Renal cortex interstitium (tissue), 11 donors: ENCODE results near the gene INPP5K. TPM values are rescaled to one million over a fixed set of nuclear protein-coding genes. Genes with fewer than 3 reads are reported as not detected.

ENCODE experiments used
- DNase-seq, 11 donors: peaks; one replicate each; pipeline ENCODE4 v3.0.0-alpha.2; 2013; ENCODE audit warnings: low read depth in 9 of 11, low spot score in 4 of 11; ENCODE audit errors: extremely low read depth in 1 of 11
- polyA plus RNA-seq, 3 donors: library from polyadenylated mRNA; unstranded; fragments of 120-200 nt; gene quantifications; one replicate each; pipeline ENCODE4 v1.2.1, GENCODE V29; 2013; ENCODE audit not compliant: insufficient read length in 3 of 3

Gene INPP5K
- polyA plus RNA-seq, 3 donors = 17.3 to 25.1 (median 19.1) TPM

DNA sequence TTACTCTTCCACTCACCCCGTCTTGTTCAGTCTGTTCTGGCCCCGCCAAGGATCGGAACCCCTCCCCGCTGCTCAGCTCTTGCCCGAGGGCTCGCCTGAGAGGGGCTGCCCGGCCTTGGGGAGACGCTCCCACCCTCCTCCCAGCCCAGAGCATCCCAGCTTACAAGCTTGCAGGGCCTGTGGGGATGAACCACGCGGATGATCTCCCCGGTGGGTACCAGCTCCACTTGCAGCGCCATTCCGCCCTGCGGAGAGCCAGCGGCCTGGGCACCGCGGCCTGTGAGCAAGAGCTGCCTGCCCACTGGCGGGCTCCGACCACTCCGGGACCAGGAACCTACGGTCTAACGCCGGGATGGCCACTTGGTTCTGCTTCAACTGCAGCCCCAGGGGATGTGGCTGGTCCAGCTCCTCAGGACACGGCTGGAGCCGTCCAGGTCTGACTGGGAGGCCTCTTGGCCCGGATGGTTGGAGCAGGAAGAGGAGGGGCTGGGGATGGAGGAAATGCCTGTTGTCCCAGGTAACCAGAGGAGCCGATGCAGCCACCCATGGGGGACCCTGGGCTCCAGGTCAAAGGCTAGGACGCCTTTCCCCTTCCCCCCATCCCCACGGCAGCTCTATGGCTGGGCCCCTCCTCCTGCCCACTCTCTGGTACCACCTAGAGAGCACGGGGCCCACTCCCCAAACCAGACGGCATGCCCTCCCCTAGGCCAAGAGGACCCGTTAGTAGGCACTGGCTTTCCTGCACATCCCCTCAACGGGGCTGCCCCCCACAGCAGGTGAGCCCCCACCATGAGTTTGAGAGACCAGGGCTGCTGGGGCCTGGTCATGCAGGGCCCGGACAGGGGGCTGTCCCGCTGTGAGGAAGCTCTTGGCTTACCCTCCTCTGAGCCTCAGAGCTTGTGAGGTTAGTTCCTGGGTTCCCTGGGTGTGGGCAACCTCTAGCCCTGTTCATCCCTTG is 23.9 kb downstream of the INPP5K start, which contains the start of gene MYO1C:
Gene MYO1C, minus strand, starts transcription at position 438 of the 958 bp plus-strand sequence. Its CDS starts 199 bp downstream, at position 239.
- DNase-seq = no peak

DNA sequence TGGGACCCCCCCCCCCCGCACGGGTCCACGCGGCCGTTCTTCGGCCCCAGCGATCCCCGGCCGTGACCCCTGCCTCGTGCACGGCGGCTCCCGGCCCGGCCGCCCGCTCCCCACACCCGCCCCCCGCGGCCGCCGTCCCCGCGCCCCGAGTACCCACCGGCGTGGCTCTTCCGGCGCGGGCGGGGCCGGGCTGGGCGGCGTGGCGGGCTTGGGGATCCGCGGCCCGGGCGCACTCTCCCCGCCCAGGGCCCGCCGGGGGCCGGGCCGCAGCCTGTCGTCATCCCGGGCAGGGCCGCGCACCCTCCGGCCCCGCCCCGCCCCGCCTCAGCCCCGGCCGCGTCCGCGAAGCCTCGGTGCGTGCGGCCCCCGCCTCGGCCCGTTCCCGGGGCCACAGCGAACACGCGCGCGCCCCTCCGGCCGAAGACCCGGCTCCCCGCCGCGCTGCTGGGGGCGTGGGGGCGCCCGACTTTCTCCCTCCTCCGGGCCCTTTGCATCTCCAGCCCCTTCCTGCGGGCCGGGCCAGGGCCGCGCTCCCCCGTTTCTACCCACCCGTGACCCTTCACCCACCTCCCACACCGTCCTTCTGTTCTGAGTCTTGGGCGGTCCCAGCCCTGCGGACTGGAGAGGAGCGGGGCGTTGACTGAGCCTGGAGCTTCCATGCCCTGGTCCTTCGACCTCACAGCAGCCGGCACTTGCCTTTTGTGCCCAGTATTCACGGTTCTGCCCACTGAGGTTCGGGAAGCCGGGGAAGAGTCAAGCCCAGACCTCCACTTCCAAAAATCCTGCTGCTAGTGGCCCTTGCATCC is 24.8 kb downstream of the INPP5K start:
- no peak for DNase-seq

DNA sequence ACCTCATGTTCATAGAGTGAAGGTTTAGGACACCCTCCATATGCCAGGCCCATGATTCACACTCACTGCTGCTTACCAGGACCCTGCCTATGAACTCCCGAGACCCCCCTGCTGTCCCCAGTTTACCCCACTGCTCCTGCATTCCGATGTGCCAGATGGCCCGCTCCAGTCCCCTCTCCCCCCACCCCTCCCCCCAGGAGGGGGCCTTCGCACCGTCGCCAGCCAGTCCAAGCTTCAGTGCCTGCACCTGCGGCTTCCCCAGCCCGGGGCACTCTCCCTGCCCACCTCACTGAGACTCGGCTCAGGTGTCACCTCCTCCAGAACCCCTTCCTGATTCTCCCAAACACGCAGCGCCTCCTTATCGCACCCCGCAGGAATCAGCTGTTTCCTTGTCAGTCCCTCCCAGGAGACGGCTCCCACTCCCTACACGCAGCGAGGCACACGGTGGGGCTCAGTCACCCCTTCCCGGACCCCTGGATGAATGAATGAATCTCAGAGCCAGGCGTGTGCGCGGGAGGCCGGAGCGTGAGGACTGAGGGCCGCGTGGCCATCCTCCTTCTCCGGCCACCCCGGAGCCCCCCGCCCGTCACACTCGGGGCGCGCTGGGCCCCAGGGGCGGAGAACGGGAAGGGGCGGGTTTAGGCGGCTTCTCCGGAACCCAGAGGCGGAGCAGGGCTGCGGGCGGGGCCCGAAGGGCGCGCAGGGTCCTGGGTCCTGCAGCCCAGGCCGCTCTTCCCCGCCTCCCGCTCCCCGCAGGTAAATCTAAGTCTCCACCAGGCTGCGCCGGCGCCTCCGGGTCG is 25.6 kb downstream of the INPP5K start:
- DNase-seq = peak in 1 of 11 donors; percentile 49

DNA sequence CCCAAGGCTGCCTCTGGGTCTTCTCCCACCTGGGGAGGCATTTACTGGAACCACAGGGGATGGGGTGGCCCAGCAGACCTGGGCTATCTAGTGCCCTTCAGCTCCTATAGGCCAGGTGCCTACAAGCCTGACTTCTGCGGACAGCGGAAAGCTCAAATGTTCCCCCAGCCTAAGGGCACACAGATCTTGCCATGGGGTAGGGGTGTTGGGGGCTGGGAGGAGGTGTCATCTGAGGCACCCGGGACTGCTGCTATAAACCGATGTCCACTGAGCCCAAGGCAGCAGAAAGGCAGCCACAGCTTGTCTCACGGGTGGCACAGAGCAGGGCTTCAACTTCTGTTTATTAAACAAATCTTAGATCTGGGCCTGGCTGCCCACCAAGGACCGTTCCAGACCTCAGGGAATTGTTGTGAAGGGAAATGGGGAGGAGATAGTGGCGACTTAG is 27.6 kb downstream of the INPP5K start:
- DNase-seq = no peak

DNA sequence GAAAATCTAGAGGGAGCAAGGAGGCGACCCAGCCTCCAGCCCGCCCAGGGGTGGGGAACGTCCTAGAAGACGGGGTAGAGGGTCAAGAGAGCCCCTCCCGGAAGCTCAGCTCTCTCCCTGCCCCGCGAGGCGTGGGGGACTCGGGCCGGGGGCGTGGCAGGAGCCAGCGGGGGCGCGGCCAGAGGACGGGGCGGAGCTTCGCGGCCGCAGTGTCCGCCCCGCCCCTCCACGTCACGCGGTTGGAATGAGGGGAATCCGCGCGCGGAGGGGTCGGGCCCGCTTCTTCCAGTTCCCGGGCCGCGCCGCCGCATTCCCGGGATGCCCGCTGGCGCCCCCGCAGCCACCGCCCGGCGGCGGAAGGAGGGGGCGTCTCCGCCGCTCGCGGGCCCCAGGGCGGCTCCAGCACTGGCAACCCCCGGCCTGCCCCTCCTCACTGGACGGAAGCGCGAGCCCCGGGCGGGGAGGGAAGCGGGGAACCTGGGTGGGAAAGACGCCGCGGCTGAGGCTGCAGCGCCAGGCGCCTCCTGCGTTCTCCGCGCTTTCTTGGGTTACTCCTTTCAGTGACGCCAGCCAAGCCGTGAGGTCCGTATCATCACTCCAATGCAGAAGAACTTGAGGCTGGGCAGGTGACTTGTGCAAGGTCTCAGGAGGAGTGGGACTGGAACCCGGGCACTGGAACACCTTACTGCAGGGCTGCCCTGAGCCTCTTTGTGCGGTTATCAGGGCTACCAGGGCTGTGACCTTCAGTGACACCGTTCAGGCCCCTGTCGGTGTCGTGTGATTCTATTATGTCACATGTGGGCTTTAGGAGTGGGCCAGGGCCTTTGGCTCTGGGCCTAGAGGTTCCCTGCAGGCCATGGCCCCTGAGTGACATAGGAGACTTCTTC is 28.2 kb downstream of the INPP5K start:
- DNase-seq = peak in 9 of 11 donors; percentile 70 to 88 (median 84)

DNA sequence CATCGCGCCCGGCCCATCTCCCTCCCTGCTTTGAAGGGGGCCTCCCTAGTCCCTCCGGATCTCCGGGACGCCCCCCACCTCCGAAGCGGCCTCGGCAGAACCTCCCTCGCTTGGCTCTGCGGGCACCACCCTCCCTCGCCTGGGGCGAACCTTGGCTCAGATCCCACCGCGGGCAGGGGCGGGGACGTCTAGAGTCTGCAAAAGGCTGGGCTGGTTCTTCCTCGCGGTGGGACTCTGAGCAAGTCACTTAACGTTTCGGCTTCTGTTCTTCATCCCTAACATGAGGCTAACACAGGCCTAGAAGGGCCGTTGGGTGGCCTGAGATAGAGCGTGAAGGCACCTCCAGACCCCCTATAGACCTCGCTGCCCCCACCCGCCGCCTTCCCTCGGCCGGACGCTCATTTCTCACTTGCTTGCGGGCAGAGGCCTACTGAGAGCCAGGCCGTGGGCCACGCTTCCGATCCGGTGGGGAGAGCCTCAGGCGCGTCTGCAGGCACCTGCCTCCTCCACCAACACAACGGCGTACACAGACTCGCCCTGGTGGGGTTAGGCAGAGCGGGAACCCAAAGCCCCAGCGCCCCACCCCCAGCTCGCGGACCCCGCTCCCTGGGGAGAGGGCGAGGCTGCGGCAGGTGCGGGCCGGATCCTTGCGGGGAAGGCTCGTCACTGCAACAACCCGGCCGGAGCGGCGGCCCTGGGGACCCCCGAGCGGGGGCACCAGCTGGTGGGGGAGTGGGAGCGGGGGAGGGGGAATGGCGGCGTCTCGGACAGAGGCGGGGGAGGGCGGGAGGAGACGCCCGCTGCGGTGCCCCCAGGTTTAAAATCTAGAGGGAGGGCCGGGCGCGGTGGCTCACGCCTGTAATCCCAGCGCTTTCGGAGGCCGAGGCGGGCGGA is 29.4 kb downstream of the INPP5K start:
- DNase-seq = no peak

DNA sequence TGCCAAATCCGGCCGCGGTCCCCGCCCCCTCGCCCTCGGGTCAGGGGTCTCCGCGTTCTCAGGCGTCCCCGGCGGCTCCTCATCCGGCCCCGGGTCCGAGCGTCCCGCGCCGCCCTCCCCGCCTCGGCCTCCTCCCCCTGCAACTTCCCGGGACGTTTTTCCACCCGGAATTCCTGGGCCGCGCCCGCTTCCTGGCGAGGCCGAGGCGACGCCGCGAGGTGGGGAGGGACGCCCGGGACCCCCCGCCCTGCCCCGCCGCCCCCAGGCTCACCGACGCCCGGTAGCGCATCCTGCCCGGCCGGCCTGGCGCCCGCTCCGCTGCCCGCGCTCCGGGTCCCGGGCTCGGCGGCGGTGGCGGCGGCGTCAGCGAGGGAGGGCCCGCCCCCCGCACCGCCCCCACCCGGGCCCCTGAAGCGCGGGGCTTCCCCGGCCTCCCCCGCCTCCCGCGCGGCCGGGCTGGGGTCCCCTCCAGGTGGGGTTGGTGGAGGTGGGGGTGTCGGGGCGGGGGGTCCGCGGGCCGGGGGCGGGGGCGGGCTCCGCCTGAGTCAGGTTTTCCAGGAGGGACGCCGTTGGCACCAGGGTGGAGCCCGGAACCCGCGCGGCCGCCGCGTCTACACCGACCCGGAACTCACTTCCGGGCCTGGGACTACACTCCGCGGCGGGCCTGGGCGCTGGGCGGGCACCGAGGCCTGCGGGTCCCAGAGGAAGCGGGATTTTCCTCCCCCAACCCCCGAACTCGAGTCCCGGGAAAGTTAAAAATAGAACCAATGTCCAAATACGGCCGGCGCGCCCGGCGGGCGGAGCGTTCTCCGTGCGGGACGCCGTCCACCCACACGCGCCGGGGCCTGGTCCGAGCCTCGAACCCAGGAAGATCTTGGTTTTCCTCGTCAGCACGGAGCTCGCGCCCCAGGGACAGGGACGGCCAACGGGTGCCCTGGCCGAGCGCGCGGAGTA is 30.7 kb downstream of the INPP5K start:
- no peak for DNase-seq

DNA sequence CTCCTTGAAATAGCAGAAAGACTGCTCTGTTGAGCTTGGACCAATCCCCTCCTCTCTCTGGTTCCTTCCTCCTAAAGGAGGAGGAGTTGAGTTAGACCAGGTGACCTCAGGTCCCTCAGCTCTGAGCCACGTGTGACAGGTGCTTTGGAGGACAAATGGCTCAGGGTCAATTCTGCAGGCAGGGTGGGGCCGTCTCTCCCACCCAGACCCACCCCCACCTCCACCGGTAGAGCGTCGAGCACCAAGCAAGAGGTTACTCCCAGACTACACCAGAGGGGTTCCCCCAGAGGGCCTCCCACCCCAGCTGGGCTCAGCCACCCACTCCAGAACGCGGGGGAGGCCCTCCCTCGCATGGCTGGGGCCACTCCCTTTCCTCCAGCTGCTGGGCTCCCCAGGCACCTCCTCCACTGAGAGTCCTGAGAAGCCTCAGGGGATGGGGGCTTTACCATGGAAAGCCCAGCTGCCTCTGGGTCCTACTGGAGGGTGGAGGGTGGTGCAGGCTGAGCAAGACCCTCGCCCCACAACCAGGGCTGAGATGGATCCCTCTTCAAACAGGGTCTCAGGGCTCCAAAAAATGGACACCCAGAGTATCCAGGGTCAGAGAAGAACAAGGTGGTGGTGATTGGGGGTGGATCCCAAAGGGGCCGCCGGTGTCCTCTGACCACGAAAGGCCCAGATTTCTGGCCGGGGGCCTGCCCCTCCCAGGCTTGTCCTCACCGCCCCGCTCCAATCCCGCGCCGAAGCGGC is 31.6 kb downstream of the INPP5K start:
- DNase-seq = peak in 2 of 11 donors; percentile 77 to 79

DNA sequence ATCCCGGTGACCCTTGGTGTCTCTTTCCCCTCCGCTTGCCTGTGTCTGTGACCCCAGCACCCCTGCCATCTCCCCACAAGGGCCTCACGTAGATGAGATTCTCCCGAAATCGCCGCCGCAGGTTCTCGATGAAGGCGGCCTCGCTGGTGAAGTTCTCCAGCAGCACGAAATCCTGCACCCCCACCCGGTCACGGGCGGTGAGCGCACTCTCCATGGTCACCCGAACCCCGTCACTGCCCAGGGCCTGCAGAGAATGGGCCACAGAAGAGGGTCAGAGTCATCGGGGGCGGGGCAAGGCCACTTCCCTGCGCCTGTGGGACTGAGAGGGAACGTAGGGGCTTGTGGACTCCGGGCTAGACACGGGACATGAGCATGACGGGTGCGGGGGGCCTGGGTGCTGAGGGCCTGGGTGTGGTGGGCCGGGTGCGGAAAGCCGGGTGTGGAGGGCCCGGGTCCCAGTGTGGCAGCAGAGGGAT is 32.3 kb downstream of the INPP5K start:
- DNase-seq = no peak

DNA sequence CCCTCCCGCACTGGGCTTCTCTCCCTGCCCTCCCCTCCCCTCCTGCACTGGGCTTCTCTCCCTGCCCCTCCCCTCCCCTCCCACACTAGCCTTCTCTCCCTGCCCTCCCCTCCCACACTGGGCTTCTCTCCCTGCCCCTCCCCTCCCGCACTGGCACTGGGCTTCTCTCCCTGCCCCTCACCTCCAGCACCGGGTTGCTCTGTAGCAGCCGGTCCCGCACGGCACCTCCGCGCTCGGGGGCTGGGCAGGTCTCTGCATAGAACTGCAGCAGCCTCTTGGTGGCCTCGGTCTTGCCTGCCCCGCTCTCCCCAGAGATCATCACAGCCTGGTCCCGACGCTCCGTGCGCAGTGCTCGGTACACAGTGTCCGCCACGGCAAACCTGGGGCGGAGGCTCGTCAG is 33.7 kb downstream of the INPP5K start:
- no peak for DNase-seq

DNA sequence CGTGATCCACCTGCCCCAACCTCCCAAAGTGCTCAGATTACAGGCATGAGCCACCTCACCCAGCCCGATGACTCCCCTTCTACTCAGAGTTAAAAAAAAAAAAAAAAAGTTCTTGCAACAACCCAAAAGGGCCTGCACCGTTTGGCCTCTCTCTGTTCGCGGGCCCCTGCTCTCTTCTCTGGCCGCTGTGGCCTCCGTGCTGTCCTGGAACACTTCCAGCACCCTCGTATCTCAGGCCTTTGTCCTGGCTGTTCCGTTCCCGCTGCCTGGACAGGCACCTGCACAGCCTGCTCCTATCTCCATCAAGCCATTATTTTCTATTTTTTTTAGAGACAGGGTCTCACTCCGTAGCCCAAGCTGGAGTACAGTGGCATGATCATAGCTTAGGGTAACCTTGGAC is 34.7 kb downstream of the INPP5K start:
- DNase-seq = no peak

DNA sequence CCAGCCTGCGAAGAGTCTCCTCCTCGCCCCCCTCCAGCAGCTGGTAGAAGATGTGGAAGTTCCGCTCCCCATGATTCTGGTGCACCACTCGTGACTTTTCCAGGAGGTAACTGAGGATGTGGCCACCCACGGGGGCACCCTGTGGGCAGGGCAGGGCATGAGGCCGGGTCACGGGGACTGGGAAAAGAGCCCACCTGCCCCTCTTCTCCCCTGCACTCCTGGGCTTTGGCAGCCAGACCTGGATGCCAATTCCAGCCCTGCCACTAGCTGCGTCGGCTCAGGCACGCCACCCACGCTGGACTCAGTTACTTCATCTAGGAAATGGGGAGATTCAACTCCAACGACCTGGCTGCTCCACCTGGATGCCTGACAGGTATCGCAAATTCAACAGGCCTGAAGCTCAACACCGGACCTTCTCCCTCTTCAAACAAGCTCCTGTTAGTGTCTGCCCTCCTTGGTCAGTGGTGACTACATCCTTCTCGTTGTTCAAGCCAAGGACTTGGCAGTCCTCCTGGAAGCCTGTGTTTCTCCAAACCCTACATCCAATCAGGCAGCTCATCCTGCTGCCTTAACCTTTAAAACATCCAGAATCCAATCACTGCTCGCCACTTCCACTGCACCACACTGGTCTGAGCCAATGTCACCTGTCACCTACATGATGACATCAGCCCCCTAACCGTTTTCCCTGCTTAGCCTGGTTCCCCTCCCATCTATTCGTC is 35.5 kb downstream of the INPP5K start:
- DNase-seq = no peak

DNA sequence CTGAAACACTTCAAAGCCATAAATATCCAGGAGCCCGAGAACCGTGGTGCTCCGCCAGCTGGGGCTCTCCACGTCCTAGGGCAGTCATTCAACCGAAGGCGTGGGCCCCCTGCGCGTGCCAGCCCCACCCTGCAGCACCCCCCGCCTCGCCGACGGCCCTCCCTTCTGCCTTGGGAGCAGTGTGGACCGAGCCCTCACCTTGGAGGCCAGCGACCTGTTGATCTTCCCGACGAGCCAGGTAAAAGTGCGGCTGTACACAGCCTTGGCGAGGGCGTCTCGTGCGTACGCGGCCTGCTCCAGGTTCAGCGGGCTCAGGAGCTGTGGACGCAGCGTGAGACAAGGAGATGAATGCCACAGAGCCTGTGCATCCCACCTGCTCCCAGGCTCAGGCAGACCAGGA is 38.0 kb downstream of the INPP5K start:
- DNase-seq = no peak

DNA sequence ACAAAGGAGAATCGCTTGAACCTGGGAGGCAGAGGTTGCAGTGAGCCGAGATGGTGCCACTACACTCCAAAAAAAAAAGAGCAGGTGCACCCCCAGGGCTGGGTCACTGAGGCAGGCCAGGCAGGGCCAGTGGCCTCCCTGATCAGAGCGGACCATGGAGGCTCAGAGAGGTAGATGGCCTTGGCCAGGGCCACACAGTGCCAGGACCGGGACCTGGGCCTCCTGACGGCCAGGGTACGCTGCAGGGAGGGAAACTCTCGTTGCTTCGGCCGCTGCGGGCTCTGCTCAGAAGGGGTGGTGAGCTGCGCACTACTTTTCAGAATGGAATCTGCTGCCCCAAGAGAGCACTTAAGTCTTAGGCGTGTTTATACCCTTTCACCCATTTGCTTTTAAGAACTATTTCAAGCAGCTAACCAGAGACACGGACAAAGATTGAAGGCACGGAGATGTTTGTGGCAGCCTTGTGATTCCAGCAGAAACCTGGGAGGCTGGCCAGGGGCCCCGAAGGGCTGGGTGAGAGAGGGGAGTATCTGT is 41.0 kb downstream of the INPP5K start:
- no peak for DNase-seq
